ENCODE measurements around the gene TSPAN9. TPM values are rescaled to one million over a fixed set of nuclear protein-coding genes. Genes with fewer than 3 reads are reported as not detected.

The TSPAN9 gene
- total RNA-seq, 1 experiment from 2014 or later = 13.2 TPM

GRCh38 chr12:3302401-3303041, 225.3 kb downstream of the TSPAN9 start:
- Histone ChIP-seq H3K9me2 (ENCODE audit: insufficient read depth) (no peaks in the 10 kb centered on the region), H3K4me3 (replicated peaks in 1 of 2; ENCODE audit: low read depth in 1 of 2, low read length in 2 of 2) (no peak overlapping the region), H2AFZ (ENCODE audit: low read depth, low read length, poor library complexity, severe bottlenecking) (no peak overlapping the region), H3K79me2 (ENCODE audit: insufficient read depth, low read length) (no peaks in the 10 kb centered on the region), H3K4me2 (ENCODE audit: low read length) (no peak overlapping the region), H3K27me3 (ENCODE audit: insufficient read depth, low read length) (no peaks in the 10 kb centered on the region), H3K27ac (ENCODE audit: low read depth, low read length) (no peak overlapping the region), H3K9ac (ENCODE audit: low read length) (no peak overlapping the region), H3K9me3 (ENCODE audit: control insufficient read depth in 1 of 2, insufficient read depth in 1 of 2, low read depth in 1 of 2, low read length in 2 of 2) (no peaks in the 10 kb centered on the region), H3K4me1 (ENCODE audit: control insufficient read depth in 1 of 2, insufficient read depth in 2 of 2, low read length in 2 of 2) (peaks cover 24 to 40% of the 10 kb centered on the region in 2 experiments), H3K36me3 (ENCODE audit: control insufficient read depth in 1 of 2, insufficient read depth in 2 of 2, low read length in 2 of 2) (no peaks in the 10 kb centered on the region), H4K20me1 (ENCODE audit: insufficient read depth) (no peaks in the 10 kb centered on the region)
- DNase-seq (ENCODE audit: low read depth, low spot score) = no peak
- BruUV-seq (replicated peaks) = no TSS peak
- ChIA-PET POLR2A (no interaction called here), RAD21 (ENCODE audit: low non-redundant PET in 1 of 2, low total read pairs in 2 of 2, uncharacterized antibody in 2 of 2, unreplicated experiment in 2 of 2) (no interaction called here), CTCF (interaction anchor here (1.5 to 4.0 kb wide), 5 partner anchors 9 to 503 kb away, joined by 11 to 126 read pairs (median 46); no protein-coding TSS in a partner anchor)
- TF ChIP-seq EGR1 (IDR thresholded peaks at IDR 0.05; ENCODE audit: low read depth) (no peak), POLR2AphosphoS5 (IDR thresholded peaks at IDR 0.05; ENCODE audit: low read depth, low read length) (no peak), EZH2phosphoT487 (IDR thresholded peaks at IDR 0.05; ENCODE audit: borderline replicate concordance) (no peak), SRF (IDR thresholded peaks at IDR 0.05; ENCODE audit: low read depth) (no peak), SIN3A (IDR thresholded peaks at IDR 0.05; ENCODE audit: low read depth) (no peak), TCF7L2 (IDR thresholded peaks at IDR 0.05; ENCODE audit: borderline replicate concordance, extremely low read depth, insufficient read depth, insufficient read length) (no peak), JUND (IDR thresholded peaks at IDR 0.05) (no peak), REST (IDR thresholded peaks at IDR 0.05; ENCODE audit: low read depth) (no peak), FOSL1 (IDR thresholded peaks at IDR 0.05; ENCODE audit: low read depth) (no peak), ZNF274 (IDR thresholded peaks at IDR 0.05; ENCODE audit: low read depth, low read length) (no peak), CBX3 (IDR thresholded peaks at IDR 0.05; ENCODE audit: low read depth) (no peak)
- TF ChIP-seq, protein P1, sequence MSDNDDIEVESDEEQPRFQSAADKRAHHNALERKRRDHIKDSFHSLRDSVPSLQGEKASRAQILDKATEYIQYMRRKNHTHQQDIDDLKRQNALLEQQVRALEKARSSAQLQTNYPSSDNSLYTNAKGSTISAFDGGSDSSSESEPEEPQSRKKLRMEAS (IDR thresholded peaks at IDR 0.05) = no peak
- TF ChIP-seq, protein P2, sequence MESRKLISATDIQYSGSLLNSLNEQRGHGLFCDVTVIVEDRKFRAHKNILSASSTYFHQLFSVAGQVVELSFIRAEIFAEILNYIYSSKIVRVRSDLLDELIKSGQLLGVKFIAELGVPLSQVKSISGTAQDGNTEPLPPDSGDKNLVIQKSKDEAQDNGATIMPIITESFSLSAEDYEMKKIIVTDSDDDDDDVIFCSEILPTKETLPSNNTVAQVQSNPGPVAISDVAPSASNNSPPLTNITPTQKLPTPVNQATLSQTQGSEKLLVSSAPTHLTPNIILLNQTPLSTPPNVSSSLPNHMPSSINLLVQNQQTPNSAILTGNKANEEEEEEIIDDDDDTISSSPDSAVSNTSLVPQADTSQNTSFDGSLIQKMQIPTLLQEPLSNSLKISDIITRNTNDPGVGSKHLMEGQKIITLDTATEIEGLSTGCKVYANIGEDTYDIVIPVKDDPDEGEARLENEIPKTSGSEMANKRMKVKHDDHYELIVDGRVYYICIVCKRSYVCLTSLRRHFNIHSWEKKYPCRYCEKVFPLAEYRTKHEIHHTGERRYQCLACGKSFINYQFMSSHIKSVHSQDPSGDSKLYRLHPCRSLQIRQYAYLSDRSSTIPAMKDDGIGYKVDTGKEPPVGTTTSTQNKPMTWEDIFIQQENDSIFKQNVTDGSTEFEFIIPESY (IDR thresholded peaks at IDR 0.05; ENCODE audit: extremely low read depth, insufficient replicate concordance, low read length) = no peak
- intact Hi-C loops (cut with micrococcal nuclease) = loop anchor here (10.0 kb wide), 1 partner anchor 222 kb away; no protein-coding TSS in a partner anchor
- no peak for ATAC-seq

Measured in HCT116 (cell line).